ENCODE data around the gene MAGEF1. TPM values are rescaled to one million over a fixed set of nuclear protein-coding genes. Genes with fewer than 3 reads are reported as not detected.

MAGEF1 gene
- total and polyA plus RNA-seq, 2 of the 8 experiments (the other 6 are each of a cell fraction or from before 2014, with no cell fraction given) = 26.5 to 56.7 TPM

DNA sequence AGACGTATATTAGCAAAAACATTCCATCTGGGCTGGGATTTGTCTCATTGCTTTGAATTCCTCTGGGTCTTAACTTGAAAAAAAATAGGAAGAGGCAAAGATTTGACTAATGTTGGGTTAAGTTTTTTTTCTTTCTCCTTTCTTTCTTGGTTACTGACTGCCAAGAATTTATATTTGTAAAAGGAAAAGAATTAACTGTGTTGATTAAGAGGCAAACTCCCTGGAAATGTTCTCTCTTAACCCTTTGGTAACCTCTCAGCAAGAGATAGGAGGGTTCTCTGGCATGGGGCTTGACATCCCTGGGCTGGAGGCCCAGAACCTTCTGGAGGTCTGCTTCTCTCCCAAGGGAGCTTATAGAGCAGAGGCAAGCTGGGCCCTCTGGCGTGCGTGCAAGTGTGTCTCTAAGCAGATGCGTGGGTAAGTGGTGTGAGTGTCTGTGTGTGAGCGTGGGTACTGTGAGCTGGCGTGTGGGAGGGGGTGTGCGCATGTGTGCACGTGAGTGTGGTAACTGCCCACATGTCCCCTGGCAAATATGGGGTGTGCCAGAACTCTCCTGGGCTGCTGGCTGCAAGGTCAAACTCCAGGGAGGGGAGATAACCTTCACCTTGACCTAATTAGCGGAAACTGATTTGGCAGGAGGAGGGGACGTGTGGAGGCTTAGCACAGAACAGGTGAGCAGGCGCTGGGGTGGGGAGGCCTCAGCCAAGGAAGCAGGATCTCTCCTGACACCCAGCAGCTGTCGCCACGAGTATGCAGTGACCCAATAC, 49.4 kb upstream of the MAGEF1 start:
- Histone ChIP-seq H4K5ac (ENCODE audit: insufficient read length, low read depth, low read length) (no peak overlapping the region), H3K9ac (replicated peaks in 1 of 4; ENCODE audit: extremely low read depth in 1 of 4, low read depth in 3 of 4, low read length in 3 of 4) (no peak overlapping the region), H3K4me3 (ENCODE audit: extremely low read depth in 1 of 4, insufficient read depth in 2 of 4, low read depth in 3 of 4, low read length in 4 of 4) (no peak overlapping the region), H2BK5ac (ENCODE audit: low read depth, low read length) (0 out of 2 replicates have a peak overlapping the region, but pooled peaks have one; percentile 40), H2BK120ac (replicated peaks; ENCODE audit: low read depth, low read length) (no peak overlapping the region), H3K27me3 (replicated peaks in 1 of 4; ENCODE audit: control insufficient read depth in 3 of 4, extremely low read depth in 1 of 4, insufficient read depth in 3 of 4, low read length in 3 of 4) (peaks cover 0 to 3% (median 1%) of the 10 kb centered on the region in 4 experiments; a peak in 1 of 7 replicates), H3K9me3 (ENCODE audit: insufficient read depth in 2 of 2, low read depth in 1 of 2, low read length in 1 of 2) (no peaks in the 10 kb centered on the region), H3K4me1 (replicated peaks in 1 of 4; ENCODE audit: control insufficient read depth in 3 of 4, insufficient read depth in 4 of 4, low read length in 3 of 4) (peaks cover 3 to 18% (median 7%) of the 10 kb centered on the region in 4 experiments; a peak in 6 of 7 replicates), H3K79me1 (ENCODE audit: low read depth, low read length) (no peaks in the 10 kb centered on the region), H2BK20ac (ENCODE audit: low read length) (no peak overlapping the region), H3K14ac (ENCODE audit: insufficient read length) (no peak overlapping the region), H2BK12ac (ENCODE audit: low read depth, low read length) (no peak overlapping the region), H3K23ac (ENCODE audit: insufficient read length) (no peak overlapping the region), H4K20me1 (replicated peaks in 1 of 2; ENCODE audit: control insufficient read depth in 1 of 2, insufficient read depth in 2 of 2, low read length in 2 of 2) (no peaks in the 10 kb centered on the region), H4K91ac (replicated peaks; ENCODE audit: insufficient read length, low read length) (no peak overlapping the region), H3K56ac (replicated peaks; ENCODE audit: insufficient read length, low read depth, low read length) (no peak overlapping the region), H2AK5ac (ENCODE audit: low read depth, low read length) (peak overlapping the region; percentile 59; the same call in 1 of the 2 replicates), H2AFZ (ENCODE audit: low read length) (no peak overlapping the region), H3K27ac (ENCODE audit: low read depth, low read length) (no peak overlapping the region), H2BK15ac (ENCODE audit: low read length) (peak overlapping the region; percentile 95; the same call in 1 of the 2 replicates), H3K4ac (replicated peaks; ENCODE audit: insufficient read length, low read depth, low read length) (no peak overlapping the region), H3K4me2 (ENCODE audit: insufficient read depth in 1 of 2, low read depth in 2 of 2, low read length in 2 of 2) (no peak overlapping the region), H3K23me2 (ENCODE audit: low read depth, low read length) (no peaks in the 10 kb centered on the region), H3K18ac (ENCODE audit: extremely low read depth, low read length) (no peak overlapping the region), H3K79me2 (ENCODE audit: control insufficient read depth in 1 of 2, insufficient read depth in 2 of 2, low read length in 2 of 2) (no peaks in the 10 kb centered on the region), H4K8ac (ENCODE audit: extremely low read depth, insufficient read depth, low read length) (no peak overlapping the region; the same call in 1 of the 2 replicates), H3K36me3 (ENCODE audit: control insufficient read depth in 2 of 4, insufficient read depth in 4 of 4, low read length in 3 of 4) (no peaks in the 10 kb centered on the region)
- 85 to 100% methylated on average over 1 to 13 of the region's 13 CpGs for WGBS, 2 experiments (ENCODE audit: extremely low coverage in 1 of 2, insufficient coverage in 1 of 2, insufficient read length in 1 of 2, insufficient replicate concordance in 2 of 2, low coverage in 1 of 2, low lambda C conversion rate in 2 of 2, missing lambda C conversion rate in 1 of 2)
- FAIRE-seq (no peak), DNase-seq (ENCODE audit: low read depth in 1 of 2, low spot score in 2 of 2) (no peak)
- ChIA-PET CTCF (ENCODE audit: partially characterized antibody) (interaction anchor here (0.5 to 6.8 kb wide), 14 partner anchors 8 to 721 kb away, joined by 3 to 38 read pairs (median 3); partner anchors contain the start of gene EPHB3), POLR2A (ENCODE audit: partially characterized antibody) (interaction anchor here (0.8 to 0.9 kb wide), 2 partner anchors 13 to 19 kb away, joined by 3 read pairs; no protein-coding TSS in a partner anchor)
- TF ChIP-seq CREB1 (IDR thresholded peaks at IDR 0.05) (no peak), BRCA1 (IDR thresholded peaks at IDR 0.05; ENCODE audit: low read depth, low read length) (no peak)
- TF ChIP-seq, protein P1, sequence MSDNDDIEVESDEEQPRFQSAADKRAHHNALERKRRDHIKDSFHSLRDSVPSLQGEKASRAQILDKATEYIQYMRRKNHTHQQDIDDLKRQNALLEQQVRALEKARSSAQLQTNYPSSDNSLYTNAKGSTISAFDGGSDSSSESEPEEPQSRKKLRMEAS (IDR thresholded peaks at IDR 0.05) = no peak
